A673 (cell line): ENCODE measurements around the gene KIF26B.

Experiments
- CTCF ChIP-seq: fragments of 300-800, 200-600 bp; sonication (generic); conservative IDR thresholded peaks from 2 replicates; pipeline ENCODE4 v1.5.1; 2017; ENCODE audit warnings: low read depth, mild to moderate bottlenecking, antibody characterized with exemption, low read length, moderate library complexity, mixed read lengths
- EZH2 ChIP-seq: fragments of 200-600 bp; sonication (generic); IDR thresholded peaks from 2 replicates; pipeline ENCODE4 v1.6.1; 2017; ENCODE audit warnings: borderline replicate concordance, low read depth, mild to moderate bottlenecking, mixed read lengths, antibody characterized with exemption, low read length; ENCODE audit not compliant: poor library complexity, severe bottlenecking

- TF ChIP-seq CTCF = no peak
- TF ChIP-seq EZH2 = no peak
Observed at GRCh38 chr1:245111073-245111472, 43.7 kb upstream of the KIF26B start.
